GM23248 (cell line): ENCODE measurements around the gene OR51F2. TPM values are rescaled to one million over a fixed set of nuclear protein-coding genes. Genes with fewer than 3 reads are reported as not detected.
"Not testable (repeated sequence)": the region's sequence is repeated elsewhere in the genome, so short reads cannot be mapped to it uniquely, and the experiment has no call there.

ENCODE experiments used
- DNase-seq: peaks from one replicate; pipeline ENCODE4 v3.0.0-alpha.2; 2015
- H2AFZ ChIP-seq: fragments of 200-600 bp; sonication (generic); 2 replicates; pipeline ENCODE4 v1.6.1; 2016; ENCODE audit warnings: antibody characterized with exemption
- H3F3A ChIP-seq: fragments of 200-600 bp; sonication (generic); 2 replicates; pipeline ENCODE4 v1.6.1; 2016; ENCODE audit warnings: mild to moderate bottlenecking, antibody characterized with exemption, mixed run types; ENCODE audit not compliant: insufficient read depth
- H3K27ac ChIP-seq: fragments of 200-600 bp; sonication (generic); 2 replicates; pipeline ENCODE4 v1.5.1; 2016; ENCODE audit warnings: mild to moderate bottlenecking
- H3K27me3 ChIP-seq: fragments of 200-600 bp; sonication (generic); replicated peaks from 2 replicates; pipeline ENCODE4 v1.6.1; 2016; ENCODE audit warnings: mild to moderate bottlenecking; ENCODE audit not compliant: insufficient read depth
- H3K36me3 ChIP-seq: fragments of 200-600 bp; sonication (generic); 2 replicates; pipeline ENCODE4 v1.6.1; 2016; ENCODE audit warnings: low read depth, mild to moderate bottlenecking
- H3K4me1 ChIP-seq: fragments of 200-600 bp; sonication (generic); 2 replicates; pipeline ENCODE4 v1.6.1; 2016; ENCODE audit warnings: mild to moderate bottlenecking; ENCODE audit not compliant: insufficient read depth
- H3K4me2 ChIP-seq: fragments of 200-600 bp; sonication (generic); one replicate; pipeline ENCODE4 v1.6.1; 2016; ENCODE audit warnings: mild to moderate bottlenecking; ENCODE audit not compliant: unreplicated experiment
- H3K4me3 ChIP-seq: fragments of 200-600 bp; sonication (generic); 2 replicates; pipeline ENCODE4 v1.5.1; 2016; ENCODE audit warnings: mild to moderate bottlenecking
- H3K79me2 ChIP-seq: fragments of 200-600 bp; sonication (generic); 2 replicates; pipeline ENCODE4 v1.6.1; 2016; ENCODE audit warnings: mild to moderate bottlenecking; ENCODE audit not compliant: insufficient read depth
- H3K9ac ChIP-seq: fragments of 200-600 bp; sonication (generic); 2 replicates; pipeline ENCODE4 v1.6.1; 2016; ENCODE audit warnings: mild to moderate bottlenecking
- H3K9me2 ChIP-seq: fragments of 200-600 bp; sonication (generic); 2 replicates; pipeline ENCODE4 v1.6.1; 2016; ENCODE audit warnings: mixed run types, mild to moderate bottlenecking, moderate library complexity; ENCODE audit not compliant: insufficient read depth
- H3K9me3 ChIP-seq: fragments of 200-600 bp; sonication (generic); one replicate; pipeline ENCODE4 v1.6.1; 2017; ENCODE audit warnings: low read depth
- H4K20me1 ChIP-seq: fragments of 200-600 bp; sonication (generic); 2 replicates; pipeline ENCODE4 v1.6.0; 2016; ENCODE audit not compliant: insufficient read depth
- EZH2 ChIP-seq: fragments of 200-600 bp; sonication (generic); IDR thresholded peaks from 2 replicates; pipeline ENCODE4 v1.6.1; 2018; ENCODE audit warnings: antibody characterized with exemption, mild to moderate bottlenecking; ENCODE audit not compliant: insufficient read depth, poor library complexity, severe bottlenecking
- EZH2phosphoT487 ChIP-seq: fragments of 200-600 bp; sonication (generic); IDR thresholded peaks from 2 replicates; pipeline ENCODE4 v1.6.1; 2018; ENCODE audit warnings: antibody characterized with exemption, moderate library complexity, mild to moderate bottlenecking, low read depth; ENCODE audit not compliant: insufficient read depth
- WGBS, 2 experiments: methylation state at CpG; one replicate each; pipeline ENCODE4 v1.1.6; 2015 to 2017; ENCODE audit warnings: low lambda C conversion rate in 2 of 2, low coverage in 1 of 2; ENCODE audit errors: missing lambda C conversion rate in 2 of 2; 5-methylcytosine and 5-hydroxymethylcytosine counted together
- in situ Hi-C: fragments of 300-500 bp; cut with MboI; formaldehyde crosslinking; loops from 2 replicates; pipeline ENCODE4 v1.15.0; 2020
- polyA plus RNA-seq: library from polyadenylated mRNA; unstranded; fragments of >200 nt; fragmentation: Nextera tagmentation; extraction: Ambion mirVana; gene quantifications from 2 replicates; pipeline ENCODE4 v1.2.1, GENCODE V29; 2016
- total RNA-seq: library from RNA; depleted of rRNA; stranded (reverse); fragments of >200 nt; shearing (Covaris generic); gene quantifications from 2 replicates; pipeline ENCODE4 v1.2.3, GENCODE V29; 2014; rRNA removed

OR51F2 gene, protein sequence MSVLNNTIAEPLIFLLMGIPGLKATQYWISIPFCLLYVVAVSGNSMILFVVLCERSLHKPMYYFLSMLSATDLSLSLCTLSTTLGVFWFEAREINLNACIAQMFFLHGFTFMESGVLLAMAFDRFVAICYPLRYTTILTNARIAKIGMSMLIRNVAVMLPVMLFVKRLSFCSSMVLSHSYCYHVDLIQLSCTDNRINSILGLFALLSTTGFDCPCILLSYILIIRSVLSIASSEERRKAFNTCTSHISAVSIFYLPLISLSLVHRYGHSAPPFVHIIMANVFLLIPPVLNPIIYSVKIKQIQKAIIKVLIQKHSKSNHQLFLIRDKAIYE
- total RNA-seq, result not detected in 2 replicates
- polyA plus RNA-seq, result not detected in 2 replicates

DNA sequence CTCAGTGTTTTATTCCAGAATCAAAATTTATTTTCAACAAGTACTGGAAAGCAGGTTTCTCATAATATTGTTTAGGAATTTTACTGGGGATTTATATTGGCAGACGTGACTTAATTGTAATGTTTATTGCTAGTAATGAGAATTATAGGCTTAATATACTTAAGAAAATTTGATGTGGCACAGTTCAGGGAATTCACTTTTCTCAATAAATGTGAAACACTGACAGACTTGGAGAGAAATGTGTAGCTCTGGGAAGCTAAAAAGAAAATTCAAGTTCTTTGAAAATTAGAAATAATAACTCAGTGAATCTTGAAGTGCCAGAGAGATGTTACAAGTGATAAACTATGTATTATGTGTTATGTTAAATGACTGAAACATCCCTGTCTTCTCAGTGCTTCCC, at the start of gene OR51F2:
TSS of gene OR51F2 (plus strand) at position 301 of the 400 bp plus-strand sequence. CDS start 101 bp downstream, outside the sequence.
- no peaks in the 10 kb centered on the region for H4K20me1 ChIP-seq
- H3F3A ChIP-seq, result no peaks in the 10 kb centered on the region
- H3K4me1 ChIP-seq, result no peaks in the 10 kb centered on the region
- 35 to 48% methylated on average over 1 of the region's 1 CpG for WGBS, 2 experiments
- H3K9me3 ChIP-seq, result no peaks in the 10 kb centered on the region
- no peaks in the 10 kb centered on the region for H3K27me3 ChIP-seq
- no peak within 1 kb of the TSS for H2AFZ ChIP-seq
- no peak within 1 kb of the TSS for H3K27ac ChIP-seq
- in situ Hi-C loops, result no loop called here
- no peak within 1 kb of the TSS for H3K9ac ChIP-seq
- no peak within 1 kb of the TSS for H3K4me2 ChIP-seq
- TF ChIP-seq EZH2phosphoT487, result no peak
- no peak for TF ChIP-seq EZH2
- no peaks in the 10 kb centered on the region for H3K79me2 ChIP-seq
- DNase-seq, result no peak
- no peaks in the 10 kb centered on the region for H3K9me2 ChIP-seq
- no peaks in the 10 kb centered on the region for H3K36me3 ChIP-seq
- no peak within 1 kb of the TSS for H3K4me3 ChIP-seq

DNA sequence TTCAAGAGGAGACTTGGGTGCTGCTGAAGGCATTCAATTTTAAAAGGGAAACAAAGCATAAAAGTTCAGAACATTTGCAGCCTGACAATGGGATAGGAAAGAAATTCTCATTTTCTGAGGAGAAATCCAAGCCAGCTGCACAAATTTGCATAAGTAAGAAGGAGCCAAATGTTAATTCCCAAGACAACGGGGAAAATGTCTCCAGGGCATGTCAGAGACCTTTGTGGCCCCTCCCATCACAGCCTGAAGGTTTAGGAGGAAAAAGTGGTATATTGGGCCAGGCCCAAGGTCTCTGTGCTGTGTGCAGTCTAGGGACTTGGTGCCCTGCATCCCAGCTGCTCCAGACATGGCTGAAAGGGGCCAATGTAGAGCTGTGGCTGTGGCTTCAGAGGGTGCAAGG, 38.7 kb upstream of the OR51F2 start:
- WGBS, 2 experiments, result 4 to 7% methylated on average over 1 of the region's 1 CpG
- Histone ChIP-seq H3K4me2 (no peak overlapping the region), H3F3A (no peaks in the 10 kb centered on the region), H3K9me2 (no peaks in the 10 kb centered on the region), H3K4me3 (no peak overlapping the region), H3K79me2 (no peaks in the 10 kb centered on the region), H3K27ac (no peak overlapping the region), H3K27me3 (no peaks in the 10 kb centered on the region), H3K9me3 (no peaks in the 10 kb centered on the region), H3K36me3 (no peaks in the 10 kb centered on the region), H4K20me1 (no peaks in the 10 kb centered on the region), H3K4me1 (no peaks in the 10 kb centered on the region), H3K9ac (no peak overlapping the region), H2AFZ (no peak overlapping the region)
- TF ChIP-seq EZH2, result no peak
- TF ChIP-seq EZH2phosphoT487, result no peak
- DNase-seq, result no peak
- in situ Hi-C loops, result no loop called here

DNA sequence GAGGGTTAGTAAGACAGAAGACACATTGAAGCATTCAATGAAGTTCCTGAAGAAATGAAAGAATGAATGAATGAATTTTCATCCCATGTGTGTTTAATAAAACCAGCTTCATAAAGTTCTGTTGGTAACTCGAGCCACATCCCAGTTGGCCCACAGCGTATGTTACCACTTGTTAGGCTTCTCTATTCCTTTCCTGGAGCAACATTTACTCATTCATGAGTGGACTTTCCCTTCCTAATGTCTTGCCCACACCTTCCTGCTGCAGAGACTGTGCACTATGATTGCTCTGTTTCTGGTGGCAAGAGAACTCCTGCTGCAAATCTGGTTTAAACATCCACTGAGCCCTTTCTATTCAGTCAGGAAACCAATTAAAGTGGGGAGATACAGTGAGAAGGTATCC, 23.9 kb upstream of the OR51F2 start:
- Histone ChIP-seq H3K79me2 (no peaks in the 10 kb centered on the region), H3K27ac (no peak overlapping the region), H4K20me1 (no peaks in the 10 kb centered on the region), H3K9me3 (no peaks in the 10 kb centered on the region), H2AFZ (no peak overlapping the region), H3K36me3 (no peaks in the 10 kb centered on the region), H3K4me2 (no peak overlapping the region), H3K9me2 (no peaks in the 10 kb centered on the region), H3F3A (no peaks in the 10 kb centered on the region), H3K9ac (no peak overlapping the region), H3K27me3 (no peaks in the 10 kb centered on the region), H3K4me1 (no peaks in the 10 kb centered on the region), H3K4me3 (no peak overlapping the region)
- WGBS, 2 experiments, result 0 to 4% methylated on average over 2 of the region's 2 CpGs
- TF ChIP-seq EZH2phosphoT487, result no peak
- in situ Hi-C loops, result no loop called here
- no peak for DNase-seq

DNA sequence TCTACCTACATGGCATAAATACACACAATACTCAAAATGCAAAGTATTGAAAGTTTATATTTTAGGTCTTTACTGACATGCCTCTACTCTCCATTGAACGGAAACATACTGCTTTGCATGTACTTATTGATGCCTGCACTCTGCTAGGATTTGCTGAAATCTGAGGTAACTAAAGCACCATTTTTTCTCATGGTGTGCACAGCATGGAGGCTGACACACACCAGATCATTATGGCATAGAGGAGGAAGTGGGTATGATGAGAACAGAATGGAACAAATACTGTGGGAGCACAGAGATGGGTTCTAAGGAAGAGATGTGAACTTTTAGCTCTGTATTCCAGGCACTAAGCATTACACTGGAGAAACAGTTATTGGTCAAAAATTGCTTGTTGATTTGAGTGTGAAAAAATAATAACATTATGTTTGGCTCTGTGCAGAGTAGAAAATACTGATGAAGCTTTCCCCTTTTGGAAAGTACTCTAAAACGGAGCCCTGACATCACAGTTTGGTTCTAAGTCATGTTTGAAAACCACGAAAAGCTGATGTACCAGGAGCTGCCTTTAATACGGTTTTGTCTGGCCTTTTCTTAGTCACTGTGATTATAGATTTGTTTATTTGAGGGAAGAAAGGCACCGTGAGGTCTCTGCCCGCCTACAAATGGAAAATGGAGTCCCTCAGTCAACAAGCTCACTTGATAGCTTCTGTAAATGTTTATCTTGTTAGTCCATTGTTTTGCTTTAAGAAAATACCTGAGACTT, 22.5 kb upstream of the OR51F2 start:
- no peak overlapping the region for H2AFZ ChIP-seq
- no peak overlapping the region for H3K9ac ChIP-seq
- no peaks in the 10 kb centered on the region for H3K36me3 ChIP-seq
- no peaks in the 10 kb centered on the region for H3K9me3 ChIP-seq
- no peak overlapping the region for H3K4me2 ChIP-seq
- WGBS, 2 experiments, result 7 to 9% methylated on average over 6 of the region's 6 CpGs
- H3K4me3 ChIP-seq, result no peak overlapping the region
- no peaks in the 10 kb centered on the region for H3K79me2 ChIP-seq
- no peaks in the 10 kb centered on the region for H3K27me3 ChIP-seq
- TF ChIP-seq EZH2phosphoT487, result no peak
- no peak for TF ChIP-seq EZH2
- no peak for DNase-seq
- H3K9me2 ChIP-seq, result no peaks in the 10 kb centered on the region
- H3F3A ChIP-seq, result no peaks in the 10 kb centered on the region
- no peaks in the 10 kb centered on the region for H4K20me1 ChIP-seq
- no peak overlapping the region for H3K27ac ChIP-seq
- in situ Hi-C loops, result no loop called here
- H3K4me1 ChIP-seq, result no peaks in the 10 kb centered on the region

DNA sequence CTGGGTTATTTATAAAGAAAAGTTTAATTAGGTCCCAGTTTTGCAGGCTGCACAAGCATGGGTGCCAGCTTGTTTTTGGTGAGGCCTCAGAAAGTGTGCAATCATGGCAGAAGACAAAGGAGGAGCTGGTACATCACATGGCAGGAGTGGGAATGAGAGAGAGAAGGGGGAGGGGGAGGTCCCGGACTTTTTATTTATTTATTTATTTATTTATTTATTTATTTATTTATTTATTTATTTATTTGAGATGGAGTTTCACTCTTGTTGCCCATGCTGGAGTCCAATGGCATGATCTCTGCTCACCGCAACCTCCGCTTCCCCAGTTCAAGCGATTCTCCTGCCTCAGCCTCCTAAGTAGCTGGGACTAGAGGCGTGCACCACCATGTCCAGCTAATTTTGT, 19.8 kb upstream of the OR51F2 start:
- H3F3A ChIP-seq, H3K79me2 ChIP-seq, in situ Hi-C loops, DNase-seq, H3K9ac ChIP-seq, H3K36me3 ChIP-seq, H3K27ac ChIP-seq, H2AFZ ChIP-seq, H3K4me1 ChIP-seq, H3K4me3 ChIP-seq, H3K9me2 ChIP-seq, H4K20me1 ChIP-seq, H3K9me3 ChIP-seq, H3K4me2 ChIP-seq, H3K27me3 ChIP-seq: not testable (repeated sequence)
- WGBS, 2 experiments, result 34 to 35% methylated on average over 5 of the region's 5 CpGs
